CD14-positive monocyte (primary cell): ENCODE measurements around the gene PDLIM5. TPM values are rescaled to one million over a fixed set of nuclear protein-coding genes. Genes with fewer than 3 reads are reported as not detected.

Source experiments
- DNase-seq, 3 donors: peaks; one replicate each; pipeline ENCODE4 v3.0.0-alpha.2; 2011 to 2022
- H2AFZ ChIP-seq: 2 replicates; pipeline ENCODE4 v1.6.0; 2012; ENCODE audit warnings: mild to moderate bottlenecking, low read depth, low read length, inconsistent platforms; ENCODE audit not compliant: insufficient read depth, poor library complexity, severe bottlenecking
- H3K27ac ChIP-seq, 2 donors: 1 replicate in 1 of 2; 2 replicates in 1 of 2; pipeline ENCODE4 v1.5.1; 2012 to 2013; ENCODE audit warnings: low read length in 2 of 2, control low read depth in 1 of 2, inconsistent platforms in 1 of 2, low read depth in 1 of 2, mild to moderate bottlenecking in 1 of 2
- H3K27me3 ChIP-seq, 2 donors: one replicate each; pipeline versions ENCODE4 v1.6.0 to v1.6.1; 2011 to 2013; ENCODE audit warnings: low read length in 2 of 2; ENCODE audit not compliant: control insufficient read depth in 2 of 2, insufficient read depth in 2 of 2
- H3K36me3 ChIP-seq, 2 donors: replicated peaks in 1 of 2; 1 replicate in 1 of 2; 2 replicates in 1 of 2; pipeline versions ENCODE4 v1.5.1 to v1.6.1; 2012 to 2013; ENCODE audit warnings: low read length in 2 of 2, control low read depth in 1 of 2, inconsistent platforms in 1 of 2, mild to moderate bottlenecking in 1 of 2; ENCODE audit not compliant: insufficient read depth in 2 of 2, control insufficient read depth in 1 of 2
- H3K4me1 ChIP-seq, 2 donors: 1 replicate in 1 of 2; 2 replicates in 1 of 2; pipeline versions ENCODE4 v1.5.1 to v1.6.1; 2012 to 2013; ENCODE audit warnings: low read length in 2 of 2, control low read depth in 1 of 2, inconsistent platforms in 1 of 2, mild to moderate bottlenecking in 1 of 2, moderate library complexity in 1 of 2; ENCODE audit not compliant: insufficient read depth in 2 of 2, control insufficient read depth in 1 of 2
- H3K4me2 ChIP-seq: replicated peaks from 2 replicates; pipeline ENCODE3; 2012; ENCODE audit warnings: low read length, moderate library complexity, mild to moderate bottlenecking; ENCODE audit not compliant: poor library complexity, severe bottlenecking; ENCODE audit errors: extremely low read depth
- H3K4me3 ChIP-seq, 3 experiments: fragments of 200-600 bp in 1 of 3; sonication (generic) in 1 of 3; replicated peaks in 1 of 3; 1 replicate in 2 of 3; 2 replicates in 1 of 3; pipeline ENCODE4 v1.5.1; 2011 to 2013; ENCODE audit warnings: low read length in 3 of 3, mild to moderate bottlenecking in 3 of 3, control low read depth in 2 of 3, low read depth in 2 of 3, inconsistent platforms in 1 of 3, moderate library complexity in 1 of 3
- H3K79me2 ChIP-seq: 2 replicates; pipeline ENCODE4 v1.6.0; 2012; ENCODE audit warnings: mild to moderate bottlenecking, control low read depth, inconsistent platforms, low read length, moderate library complexity; ENCODE audit not compliant: insufficient read depth
- H3K9ac ChIP-seq: 2 replicates; pipeline ENCODE4 v1.6.0; 2017; ENCODE audit warnings: low read length, mild to moderate bottlenecking; ENCODE audit not compliant: insufficient read depth, poor library complexity, severe bottlenecking
- H3K9me3 ChIP-seq, 2 donors: replicated peaks in 1 of 2; 1 replicate in 1 of 2; 2 replicates in 1 of 2; pipeline versions ENCODE4 v1.5.1 to v1.6.1; 2012 to 2013; ENCODE audit warnings: low read length in 2 of 2, control low read depth in 1 of 2; ENCODE audit not compliant: control insufficient read depth in 1 of 2, insufficient read depth in 1 of 2
- H4K20me1 ChIP-seq: 2 replicates; pipeline ENCODE4 v1.6.0; 2012; ENCODE audit warnings: mild to moderate bottlenecking, low read length, control low read depth, moderate library complexity; ENCODE audit not compliant: insufficient read depth
- H3K27ac Mint-ChIP-seq, 7 donors: one replicate each; pipeline ENCODE4 v1.8.0; 2020; ENCODE audit warnings: mild to moderate bottlenecking in 7 of 7, mixed read lengths in 7 of 7, moderate library complexity in 6 of 7, inconsistent platforms in 2 of 7
- H3K27me3 Mint-ChIP-seq, 3 donors: one replicate each; pipeline ENCODE4 v1.8.0; 2021 to 2022; ENCODE audit warnings: low read depth in 3 of 3, mild to moderate bottlenecking in 3 of 3, mixed read lengths in 3 of 3, moderate library complexity in 3 of 3, inconsistent platforms in 1 of 3
- H3K36me3 Mint-ChIP-seq, 2 donors: one replicate each; pipeline ENCODE4 v1.8.0; 2020; ENCODE audit warnings: mixed read lengths in 2 of 2, inconsistent platforms in 1 of 2, mild to moderate bottlenecking in 1 of 2
- H3K4me1 Mint-ChIP-seq: one replicate; pipeline ENCODE4 v1.8.0; 2020; ENCODE audit warnings: mild to moderate bottlenecking, mixed read lengths
- H3K4me3 Mint-ChIP-seq, 2 donors: one replicate each; pipeline ENCODE4 v1.8.0; 2020; ENCODE audit warnings: mild to moderate bottlenecking in 2 of 2, mixed read lengths in 2 of 2, moderate library complexity in 1 of 2
- H3K9me3 Mint-ChIP-seq, 7 donors: one replicate each; pipeline ENCODE4 v1.8.0; 2020 to 2022; ENCODE audit warnings: mixed read lengths in 7 of 7, mild to moderate bottlenecking in 6 of 7, moderate library complexity in 6 of 7, inconsistent platforms in 2 of 7
- CTCF ChIP-seq: fragments of 200-600 bp; IDR thresholded peaks from one replicate; pipeline ENCODE4 v1.8.0; 2022; ENCODE audit warnings: antibody characterized with exemption, mild to moderate bottlenecking
- WGBS: methylation state at CpG from one replicate; pipeline ENCODE4 v1.1.5; 2013; ENCODE audit warnings: missing lambda C conversion rate; ENCODE audit not compliant: insufficient coverage; 5-methylcytosine and 5-hydroxymethylcytosine counted together
- intact Hi-C, 2 donors: fragments of 100-400 bp; cut with micrococcal nuclease; formaldehyde crosslinking; loops; one replicate each; pipeline versions ENCODE4 v1.15.0 to v1.15.1; 2023
- polyA plus RNA-seq, 3 donors: library from polyadenylated mRNA; depleted of rRNA in 1 of 3; unstranded in 2 of 3; stranded (reverse) in 1 of 3; fragments of 300-500 nt in 2 of 3; fragments of >200 nt in 1 of 3; fragmentation: Illumina TruSeq in 2 of 3; gene quantifications; 1 replicate in 2 of 3; 2 replicates in 1 of 3; pipeline ENCODE4 v1.2.3, GENCODE V29; 2012 to 2021

The PDLIM5 gene
- polyA plus RNA-seq, 3 donors, result 75.3 to 105 (median 80.9) TPM

GRCh38 chr4:94448815-94449375 lies 2.8 kb upstream of the PDLIM5 start:
- no peaks in the 10 kb centered on the region for H3K9me3 ChIP-seq
- no peaks in the 10 kb centered on the region for H3K36me3 ChIP-seq
- H3K27me3 Mint-ChIP-seq, result peaks cover 0 to 16% (median 3%) of the 10 kb centered on the region in 3 donors
- no peak overlapping the region for H3K4me3 Mint-ChIP-seq
- no peak overlapping the region for H3K27ac Mint-ChIP-seq
- H3K36me3 Mint-ChIP-seq, result no peaks in the 10 kb centered on the region
- no peak overlapping the region for H3K4me2 ChIP-seq
- intact Hi-C loops, result no loop called here
- H3K79me2 ChIP-seq, result peaks cover 13% of the 10 kb centered on the region
- no peak overlapping the region for H2AFZ ChIP-seq
- no peak overlapping the region for H3K9ac ChIP-seq
- H3K4me1 Mint-ChIP-seq, result peaks cover 21% of the 10 kb centered on the region
- TF ChIP-seq CTCF, result no peak
- H4K20me1 ChIP-seq, result peaks cover 15% of the 10 kb centered on the region
- no peak for DNase-seq
- H3K4me3 ChIP-seq, result no peak overlapping the region
- 100% methylated on average over 2 of the region's 3 CpGs for WGBS
- no peaks in the 10 kb centered on the region for H3K9me3 Mint-ChIP-seq
- peaks cover 2 to 3% of the 10 kb centered on the region in 2 donors for H3K27me3 ChIP-seq
- peaks cover 19 to 21% of the 10 kb centered on the region in 2 donors for H3K4me1 ChIP-seq
- H3K27ac ChIP-seq, result no peak overlapping the region

- Mint-ChIP-seq H3K4me1 (peaks cover 35% of the 10 kb centered on the region), H3K27me3 (peaks cover 0 to 16% (median 3%) of the 10 kb centered on the region in 3 donors), H3K9me3 (no peaks in the 10 kb centered on the region), H3K4me3 (peak overlapping the region; percentile 94 to 97), H3K36me3 (peaks cover 11% of the 10 kb centered on the region in 2 donors), H3K27ac (peak overlapping the region in 3 of 7 donors; percentile 30 to 83 (median 46))
- Histone ChIP-seq H3K27me3 (peaks cover 2 to 3% of the 10 kb centered on the region in 2 donors), H3K9me3 (no peaks in the 10 kb centered on the region), H3K4me2 (peak overlapping the region; percentile 96), H3K4me3 (peak overlapping the region; percentile 45 to 90 (median 53)), H3K36me3 (peaks cover 9 to 12% of the 10 kb centered on the region in 2 donors), H3K79me2 (peaks cover 19% of the 10 kb centered on the region), H4K20me1 (peaks cover 38% of the 10 kb centered on the region), H2AFZ (peak overlapping the region; percentile 85), H3K9ac (peak overlapping the region; percentile 92), H3K4me1 (peaks cover 19 to 21% of the 10 kb centered on the region in 2 donors), H3K27ac (no peak overlapping the region)
- WGBS, result 19% methylated on average over 11 of the region's 16 CpGs
- DNase-seq, result no peak
- no peak for TF ChIP-seq CTCF
- intact Hi-C loops, result no loop called here
Observed at GRCh38 chr4:94451051-94451694, 569 bp upstream of the PDLIM5 start.
